Liver (tissue), 3 donors: ENCODE measurements around the gene CHIT1.

Experiments used
- CTCF ChIP-seq: fragments of 150-350 bp; IDR thresholded peaks from 2 replicates; pipeline ENCODE4 v1.5.1; 2017; ENCODE audit warnings: improper control_type of control experiment, low read depth, low read length; ENCODE audit not compliant: missing input control
- GABPA ChIP-seq, 2 donors: IDR thresholded peaks in 1 of 2; conservative IDR thresholded peaks in 1 of 2; 2 replicates each; pipeline ENCODE4 v1.6.1; 2016; ENCODE audit warnings: antibody characterized with exemption in 2 of 2, mild to moderate bottlenecking in 1 of 2, moderate library complexity in 1 of 2
- donor health status: healthy.
- donor health status: healthy.

GRCh38 chr1:203227371-203228083, 1.9 kb downstream of the CHIT1 start:
- TF ChIP-seq CTCF = no peak
- no peak for TF ChIP-seq GABPA (IDR thresholded peaks at IDR 0.05 in 1 of 2, conservative IDR thresholded peaks at IDR 0.05 in 1 of 2)
